K562 (cell line): ENCODE measurements around the gene STAU1. TPM values are rescaled to one million over a fixed set of nuclear protein-coding genes. Genes with fewer than 3 reads are reported as not detected.

Source experiments
- ATAC-seq: fragments of 200-7000 bp; cut with Tn5 transposase; 3 replicates; pipeline ENCODE4 v1.9.1; 2020; ENCODE audit warnings: moderate library complexity
- BruUV-seq: library from RNA; stranded (reverse); fragments of 400-500 nt; replicated peaks from 2 replicates; lab custom pipeline; 2021; lab: Mats Ljungman, UMichigan
- CTCF ChIA-PET: fragments of 300-600 bp; formaldehyde crosslinking; extraction: SDS; loops from one replicate; lab custom pipeline; 2021; ENCODE audit warnings: low intra/inter-chr PET ratio; lab: Yijun Ruan, JAX
- POLR2A ChIA-PET: fragments of 300-600, 350-650 bp; sonication (Branson Sonifier 250); formaldehyde crosslinking; extraction: SDS; loops from one replicate; lab custom pipeline; 2021; ENCODE audit warnings: antibody characterized with exemption, inconsistent platforms; lab: Yijun Ruan, JAX
- DNase-seq, 4 experiments: peaks; one replicate each; pipeline versions ENCODE4 v3.0.0 to v3.0.0-alpha.2; 2011 to 2018; ENCODE audit warnings: low spot score in 3 of 4, mixed read lengths in 3 of 4; ENCODE audit errors: extremely low read depth in 1 of 4
- FAIRE-seq: peaks from 2 replicates; lab custom pipeline; 2011; peaks lifted over from hg19 to GRCh38; lab: Jason Lieb, UNC
- H2AFZ ChIP-seq: 2 replicates; pipeline ENCODE4 v1.6.0; 2011; ENCODE audit warnings: low read depth, low read length, control low read depth, inconsistent platforms
- H3K27ac ChIP-seq: fragments of 200-600 bp; 3 replicates; pipeline ENCODE4 v1.8.0; 2011; ENCODE audit warnings: low read depth, mild to moderate bottlenecking, control low read depth, inconsistent platforms, low read length, moderate library complexity, mixed read lengths; ENCODE audit errors: extremely low read depth
- H3K27me3 ChIP-seq, 2 experiments: fragments of 300-600 bp in 1 of 2; 2 replicates in 1 of 2; 3 replicates in 1 of 2; pipeline versions ENCODE4 v1.6.0 to v1.8.0; 2011; ENCODE audit warnings: inconsistent platforms in 2 of 2, low read length in 2 of 2, mild to moderate bottlenecking in 1 of 2, mixed read lengths in 1 of 2, moderate library complexity in 1 of 2; ENCODE audit not compliant: control insufficient read depth in 2 of 2, insufficient read depth in 2 of 2
- H3K36me3 ChIP-seq: fragments of 300-600 bp; 3 replicates; pipeline ENCODE4 v1.8.0; 2011; ENCODE audit warnings: mild to moderate bottlenecking, low read length, inconsistent platforms; ENCODE audit not compliant: control insufficient read depth, insufficient read depth
- H3K4me1 ChIP-seq, 2 experiments: fragments of 200-600 bp in 1 of 2; replicated peaks in 1 of 2; 2 replicates in 1 of 2; 3 replicates in 1 of 2; pipeline versions ENCODE4 v1.5.1 to v1.8.0; 2011; ENCODE audit warnings: inconsistent platforms in 2 of 2, low read length in 2 of 2, mild to moderate bottlenecking in 1 of 2, mixed read lengths in 1 of 2, moderate library complexity in 1 of 2; ENCODE audit not compliant: control insufficient read depth in 2 of 2, insufficient read depth in 2 of 2
- H3K4me2 ChIP-seq: 2 replicates; pipeline ENCODE4 v1.6.1; 2011; ENCODE audit warnings: low read length, control low read depth, inconsistent platforms, mixed read lengths; ENCODE audit not compliant: insufficient read depth
- H3K4me3 ChIP-seq: fragments of 200-600 bp; sonication (generic), shearing (Covaris generic); 2 replicates; pipeline ENCODE4 v1.5.1; 2016; ENCODE audit warnings: control low read depth, inconsistent platforms
- H3K79me2 ChIP-seq: fragments of 200-600 bp; 3 replicates; pipeline ENCODE4 v1.8.0; 2011; ENCODE audit warnings: low read length, inconsistent platforms; ENCODE audit not compliant: control insufficient read depth, insufficient read depth
- H3K9ac ChIP-seq, 2 experiments: 2 replicates each; pipeline versions ENCODE4 v1.6.0 to v1.6.1; 2011; ENCODE audit warnings: low read depth in 2 of 2, low read length in 2 of 2, control low read depth in 1 of 2, inconsistent platforms in 1 of 2, mild to moderate bottlenecking in 1 of 2, mixed read lengths in 1 of 2; ENCODE audit not compliant: insufficient read depth in 1 of 2
- H3K9me1 ChIP-seq: one replicate; pipeline ENCODE4 v1.6.0; 2011; ENCODE audit warnings: inconsistent platforms, mild to moderate bottlenecking, low read length, moderate library complexity; ENCODE audit not compliant: control insufficient read depth, insufficient read depth
- H3K9me3 ChIP-seq: replicated peaks from 2 replicates; pipeline ENCODE4 v1.5.1; 2011; ENCODE audit warnings: low read depth, low read length, inconsistent platforms; ENCODE audit not compliant: control insufficient read depth, insufficient read depth
- H4K20me1 ChIP-seq: replicated peaks from 2 replicates; pipeline ENCODE4 v1.6.1; 2011; ENCODE audit warnings: low read length, inconsistent platforms, mixed read lengths; ENCODE audit not compliant: control insufficient read depth, insufficient read depth
- ARID1B ChIP-seq: fragments of 450-650 bp; IDR thresholded peaks from 2 replicates; pipeline ENCODE4 v1.6.1; 2016; ENCODE audit warnings: antibody characterized with exemption, mild to moderate bottlenecking, inconsistent platforms
- BRD9 ChIP-seq: fragments of 450-650 bp; IDR thresholded peaks from 2 replicates; pipeline ENCODE4 v1.6.1; 2018; ENCODE audit warnings: low read depth; ENCODE audit not compliant: partially characterized antibody
- CBFA2T2 ChIP-seq: fragments of 450-650 bp; conservative IDR thresholded peaks from 2 replicates; pipeline ENCODE4 v1.6.1; 2017; ENCODE audit warnings: mild to moderate bottlenecking
- CTBP1 ChIP-seq: fragments of 450-650 bp; IDR thresholded peaks from 2 replicates; pipeline ENCODE4 v1.6.1; 2016; ENCODE audit warnings: borderline replicate concordance
- DACH1 ChIP-seq: fragments of 450-650 bp; IDR thresholded peaks from 2 replicates; pipeline ENCODE4 v1.6.1; 2018; ENCODE audit not compliant: partially characterized antibody
- EP300 ChIP-seq: IDR thresholded peaks from 2 replicates; pipeline ENCODE4 v1.6.1; 2012; ENCODE audit warnings: low read length, improper control_type of control experiment
- FOXA1 ChIP-seq: fragments of 450-650 bp; IDR thresholded peaks from 2 replicates; pipeline ENCODE4 v1.6.1; 2016; ENCODE audit warnings: mild to moderate bottlenecking, borderline replicate concordance
- FOXJ2 ChIP-seq: fragments of 200-800 bp; sonication (Bioruptor generic); IDR thresholded peaks from 2 replicates; pipeline ENCODE4 v1.6.1; 2016; ENCODE audit warnings: missing genetic modification characterization, missing compliant biosample characterization
- MXI1 ChIP-seq: IDR thresholded peaks from 2 replicates; pipeline ENCODE4 v1.6.1; 2011; ENCODE audit warnings: low read depth, mild to moderate bottlenecking, improper control_type of control experiment, low read length
- TBP ChIP-seq: optimal IDR thresholded peaks from 2 replicates; pipeline ENCODE3; 2011; ENCODE audit warnings: low read depth, low read length, improper control_type of control experiment
- ZNF143 ChIP-seq: sonication (generic); formaldehyde crosslinking; IDR thresholded peaks from 2 replicates; pipeline ENCODE4 v1.9.0; 2022; ENCODE audit warnings: mild to moderate bottlenecking, missing genetic modification reagents
- ZNF766 ChIP-seq: fragments of 200-800 bp; sonication (Bioruptor generic); conservative IDR thresholded peaks from 2 replicates; pipeline ENCODE4 v1.6.1; 2016; ENCODE audit warnings: missing genetic modification characterization, missing compliant biosample characterization
- ZNF778 ChIP-seq: fragments of 450-650 bp; formaldehyde crosslinking; IDR thresholded peaks from 2 replicates; pipeline ENCODE4 v1.4.0; 2020; ENCODE audit warnings: mild to moderate bottlenecking, moderate library complexity
- WGBS: fragments of 100-300 bp; shearing (Covaris generic); methylation state at CpG from one replicate; pipeline ENCODE4 v1.1.6; 2016; ENCODE audit warnings: low coverage, mixed read lengths; ENCODE audit not compliant: insufficient coverage; ENCODE audit errors: missing lambda C conversion rate; 5-methylcytosine and 5-hydroxymethylcytosine counted together
- in situ Hi-C: fragments of 300-500 bp; cut with MboI; formaldehyde crosslinking; loops from 4 replicates; pipeline ENCODE4 v1.15.0; 2018; ENCODE audit warnings: inconsistent platforms, mixed read lengths
- intact Hi-C: fragments of 100-400 bp; cut with micrococcal nuclease; formaldehyde crosslinking; loops from 2 replicates; pipeline ENCODE4 v1.14.2; 2022
- polyA plus RNA-seq, 8 experiments: library from polyadenylated mRNA; depleted of rRNA in 4 of 8; stranded (reverse) in 5 of 8; unstranded in 3 of 8; fragments of >200 nt; fragmentation: Nextera tagmentation in 2 of 8; fragmentation: Illumina TruSeq in 1 of 8; extraction: Ambion mirVana in 2 of 8; extraction: Trizol in 1 of 8; gene quantifications; 2 replicates each; pipeline versions ENCODE4 v1.2.1 to v1.2.3, GENCODE V29; 2011 to 2014; ENCODE audit warnings: inconsistent platforms in 1 of 8, missing spikeins in 1 of 8
- total RNA-seq, 7 experiments: library from RNA; depleted of rRNA in 6 of 7; stranded (reverse); fragments of >200 nt in 6 of 7; fragmentation: Illumina TruSeq in 2 of 7; extraction: Trizol in 2 of 7; gene quantifications; 2 replicates each; pipeline versions ENCODE4 v1.2.1 to v1.2.3, GENCODE V29; 2011 to 2021; ENCODE audit warnings: low replicate concordance in 1 of 7
- TF ChIP-seq, protein P1 (sequence below): fragments of 450-650 bp; IDR thresholded peaks from 2 replicates; pipeline ENCODE4 v1.7.1; 2018; ENCODE audit warnings: mild to moderate bottlenecking, low read depth; ENCODE audit not compliant: partially characterized antibody
- TF ChIP-seq, protein P2 (sequence below), 2 experiments: IDR thresholded peaks in 1 of 2; conservative IDR thresholded peaks in 1 of 2; 2 replicates each; pipeline ENCODE4 v1.6.1; 2016; ENCODE audit warnings: low read depth in 2 of 2, mild to moderate bottlenecking in 1 of 2, missing compliant biosample characterization in 1 of 2, missing genetic modification characterization in 1 of 2, moderate library complexity in 1 of 2

The STAU1 gene
- total and polyA plus RNA-seq, 9 of the 15 experiments (the other 6 are each of a cell fraction or from before 2014, with no cell fraction given), result 18.0 to 106 (median 50.6) TPM

DNA sequence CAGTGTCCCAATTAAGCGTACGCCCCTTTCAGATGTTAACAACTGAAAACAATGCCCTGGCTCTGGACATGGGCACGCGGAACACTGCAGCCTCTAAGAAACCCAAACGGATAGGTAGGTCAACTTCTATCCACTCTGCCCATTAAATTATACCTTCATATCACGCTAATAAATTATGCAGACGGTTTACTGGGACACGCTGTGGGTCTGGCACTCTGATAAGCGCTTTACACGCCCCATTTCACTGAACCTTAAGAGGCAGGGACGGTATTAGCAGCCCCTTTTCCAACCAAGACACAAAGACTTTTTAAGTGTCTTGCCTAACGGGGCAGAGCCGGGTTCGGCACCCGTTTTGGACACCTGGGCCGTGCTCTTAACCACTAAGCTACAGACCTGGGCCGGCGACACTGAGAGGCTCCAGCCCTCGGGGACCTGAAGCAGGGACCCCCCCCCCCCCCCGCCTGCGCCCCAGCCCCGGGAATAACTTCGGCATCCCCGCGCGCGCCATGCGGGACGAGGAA lies 744 bp downstream of the STAU1 start:
- Histone ChIP-seq H2AFZ (no peak overlapping the region), H3K27ac (peak overlapping the region; percentile 90), H3K9me3 (0 out of 2 replicates have a peak, but pooled peaks cover 2% of the 10 kb centered on the region), H3K9me1 (no peaks in the 10 kb centered on the region), H3K27me3 (no peaks in the 10 kb centered on the region), H4K20me1 (peaks cover 12% of the 10 kb centered on the region), H3K4me2 (peak overlapping the region; percentile 97), H3K36me3 (peaks cover 13% of the 10 kb centered on the region; the same call in 1 of the 3 replicates), H3K9ac (peak overlapping the region; percentile 72 to 94), H3K4me1 (peaks cover 21 to 22% of the 10 kb centered on the region in 2 experiments), H3K4me3 (peak overlapping the region; percentile 88), H3K79me2 (peaks cover 56% of the 10 kb centered on the region)
- POLR2A ChIA-PET, result interaction anchor here (0.6 to 1.8 kb wide), 6 partner anchors 10 to 402 kb away, joined by 3 to 9 read pairs (median 3); no protein-coding TSS in a partner anchor
- in situ Hi-C loops (no loop called here), intact Hi-C loops (loop anchor here (5.0 kb wide), 2 partner anchors 90 to 265 kb away; partner anchors contain the start of genes ARFGEF2 and ZNFX1)
- DNase-seq, result peak in 2 of 4 experiments; percentile 33 to 67
- WGBS, result under 1% methylated on average over 23 of the region's 29 CpGs
- no peak for FAIRE-seq
- ATAC-seq, result peak; percentile 32
- CTCF ChIA-PET, result interaction anchor here (0.6 kb wide), 1 partner anchor 140 kb away, joined by 3 read pairs; no protein-coding TSS in a partner anchor
- no TSS peak for BruUV-seq
- TF ChIP-seq DACH1 (no peak), CTBP1 (peak; percentile 6; the same call in 1 of the 2 replicates), ZNF778 (no peak), EP300 (peak; percentile 6; the same call in 1 of the 2 replicates), CBFA2T2 (no peak), FOXJ2 (0 out of 2 replicates have a peak, but pooled peaks have one; percentile 38), ARID1B (peak; percentile 60), ZNF766 (peak; percentile 69; the same call in 1 of the 2 replicates), BRD9 (no peak), TBP (peak; percentile 15), FOXA1 (no peak), MXI1 (peak; percentile 25; the same call in 1 of the 2 replicates), ZNF143 (CRISPR knock-in tag) (no peak)
- TF ChIP-seq, protein P1, sequence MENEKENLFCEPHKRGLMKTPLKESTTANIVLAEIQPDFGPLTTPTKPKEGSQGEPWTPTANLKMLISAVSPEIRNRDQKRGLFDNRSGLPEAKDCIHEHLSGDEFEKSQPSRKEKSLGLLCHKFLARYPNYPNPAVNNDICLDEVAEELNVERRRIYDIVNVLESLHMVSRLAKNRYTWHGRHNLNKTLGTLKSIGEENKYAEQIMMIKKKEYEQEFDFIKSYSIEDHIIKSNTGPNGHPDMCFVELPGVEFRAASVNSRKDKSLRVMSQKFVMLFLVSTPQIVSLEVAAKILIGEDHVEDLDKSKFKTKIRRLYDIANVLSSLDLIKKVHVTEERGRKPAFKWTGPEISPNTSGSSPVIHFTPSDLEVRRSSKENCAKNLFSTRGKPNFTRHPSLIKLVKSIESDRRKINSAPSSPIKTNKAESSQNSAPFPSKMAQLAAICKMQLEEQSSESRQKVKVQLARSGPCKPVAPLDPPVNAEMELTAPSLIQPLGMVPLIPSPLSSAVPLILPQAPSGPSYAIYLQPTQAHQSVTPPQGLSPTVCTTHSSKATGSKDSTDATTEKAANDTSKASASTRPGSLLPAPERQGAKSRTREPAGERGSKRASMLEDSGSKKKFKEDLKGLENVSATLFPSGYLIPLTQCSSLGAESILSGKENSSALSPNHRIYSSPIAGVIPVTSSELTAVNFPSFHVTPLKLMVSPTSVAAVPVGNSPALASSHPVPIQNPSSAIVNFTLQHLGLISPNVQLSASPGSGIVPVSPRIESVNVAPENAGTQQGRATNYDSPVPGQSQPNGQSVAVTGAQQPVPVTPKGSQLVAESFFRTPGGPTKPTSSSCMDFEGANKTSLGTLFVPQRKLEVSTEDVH, result no peak
- TF ChIP-seq, protein P2, sequence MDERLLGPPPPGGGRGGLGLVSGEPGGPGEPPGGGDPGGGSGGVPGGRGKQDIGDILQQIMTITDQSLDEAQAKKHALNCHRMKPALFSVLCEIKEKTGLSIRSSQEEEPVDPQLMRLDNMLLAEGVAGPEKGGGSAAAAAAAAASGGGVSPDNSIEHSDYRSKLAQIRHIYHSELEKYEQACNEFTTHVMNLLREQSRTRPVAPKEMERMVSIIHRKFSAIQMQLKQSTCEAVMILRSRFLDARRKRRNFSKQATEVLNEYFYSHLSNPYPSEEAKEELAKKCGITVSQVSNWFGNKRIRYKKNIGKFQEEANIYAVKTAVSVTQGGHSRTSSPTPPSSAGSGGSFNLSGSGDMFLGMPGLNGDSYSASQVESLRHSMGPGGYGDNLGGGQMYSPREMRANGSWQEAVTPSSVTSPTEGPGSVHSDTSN (CRISPR knock-in tag; IDR thresholded peaks at IDR 0.05; ENCODE audit: low read depth), result no peak
- TF ChIP-seq, protein P2 (tag; conservative IDR thresholded peaks at IDR 0.05; ENCODE audit: low read depth), result peak; percentile 57; the same call in 1 of the 2 replicates
